SU-DHL-6 (cell line): ENCODE measurements around the gene TNFRSF18.

Experiments
- CTCF ChIP-seq: fragments of 200-600 bp; sonication (generic); IDR thresholded peaks from one replicate; pipeline ENCODE4 v1.5.1; 2017; ENCODE audit warnings: antibody characterized with exemption, mild to moderate bottlenecking, low read length, moderate library complexity; ENCODE audit not compliant: insufficient read depth, poor library complexity, severe bottlenecking
- EZH2phosphoT487 ChIP-seq: fragments of 200-600 bp; sonication (generic), shearing (Covaris generic); conservative IDR thresholded peaks from 2 replicates; pipeline ENCODE4 v1.6.1; 2018; ENCODE audit warnings: mild to moderate bottlenecking, antibody characterized with exemption, low read length, moderate library complexity, mixed read lengths

GRCh38 chr1:1204998-1205768, 1.2 kb downstream of the TNFRSF18 start:
- no peak for TF ChIP-seq CTCF
- no peak for TF ChIP-seq EZH2phosphoT487
